ENCODE results near the gene EVA1C. TPM values are rescaled to one million over a fixed set of nuclear protein-coding genes. Genes with fewer than 3 reads are reported as not detected.

Gene EVA1C
- total and polyA plus RNA-seq, 2 donors (not counting 1 experiment from before 2014, with no cell fraction given) = 0.84 to 1.6 TPM

GRCh38 chr21:32388306-32388705 lies 24.2 kb upstream of the EVA1C start:
- Histone ChIP-seq H3K79me2 (ENCODE audit: control insufficient read depth, insufficient read depth, low read length) (peaks cover 54% of the 10 kb centered on the region), H3K27me3 (replicated peaks in 1 of 4; ENCODE audit: control extremely low read depth in 1 of 4, control insufficient read depth in 3 of 4, insufficient read depth in 4 of 4, low read length in 3 of 4) (no peaks in the 10 kb centered on the region), H3K4me1 (ENCODE audit: control insufficient read depth in 2 of 2, insufficient read depth in 2 of 2, low read length in 2 of 2) (peaks cover 9 to 14% of the 10 kb centered on the region in 2 donors), H2AFZ (ENCODE audit: insufficient read depth, low read depth, low read length, poor library complexity, severe bottlenecking) (no peak overlapping the region), H4K20me1 (ENCODE audit: control insufficient read depth, insufficient read depth, low read length, poor library complexity, severe bottlenecking) (peaks cover 52% of the 10 kb centered on the region), H3K4me2 (replicated peaks; ENCODE audit: low read depth, low read length, poor library complexity, severe bottlenecking) (no peak overlapping the region), H3K4me3 (ENCODE audit: control extremely low read depth in 1 of 5, extremely low read depth in 1 of 5, insufficient read depth in 1 of 5, low read depth in 2 of 5, low read length in 4 of 5) (no peak overlapping the region), H3K9me3 (ENCODE audit: control extremely low read depth in 1 of 3, control insufficient read depth in 2 of 3, insufficient read depth in 1 of 3, low read length in 2 of 3) (peaks cover 0 to 4% (median 0%) of the 10 kb centered on the region in 3 donors), H3K9ac (ENCODE audit: low read length) (no peak overlapping the region), H3K36me3 (replicated peaks in 1 of 2; ENCODE audit: control extremely low read depth in 1 of 2, control insufficient read depth in 1 of 2, extremely low read depth in 1 of 2, insufficient read depth in 2 of 2, low read length in 1 of 2) (peaks cover 3 to 31% of the 10 kb centered on the region in 2 experiments), H3K27ac (ENCODE audit: low read length in 2 of 2) (no peak overlapping the region)
- ATAC-seq (ENCODE audit: low read depth) (no peak), DNase-seq (no peak)
- Mint-ChIP-seq H3K27me3 (no peaks in the 10 kb centered on the region), H3K4me1 (peaks cover 31% of the 10 kb centered on the region), H3K27ac (no peak overlapping the region), H3K4me3 (no peak overlapping the region), H3K9me3 (ENCODE audit: insufficient read depth) (no peaks in the 10 kb centered on the region)
- intact Hi-C loops (cut with micrococcal nuclease) = no loop called here
- 90% methylated on average over 8 of the region's 9 CpGs for WGBS (ENCODE audit: insufficient coverage)
- ChIA-PET CTCF (no interaction called here), POLR2A (no interaction called here)
- TF ChIP-seq EZH2 (IDR thresholded peaks at IDR 0.05; ENCODE audit: borderline replicate concordance, insufficient read depth, low read depth, low read length, poor library complexity, severe bottlenecking) = no peak
- TF ChIP-seq CTCF (IDR thresholded peaks at IDR 0.05) = no peak

GRCh38 chr21:32389337-32390015 lies 23.0 kb upstream of the EVA1C start:
- no peak for TF ChIP-seq EZH2 (IDR thresholded peaks at IDR 0.05; ENCODE audit: borderline replicate concordance, insufficient read depth, low read depth, low read length, poor library complexity, severe bottlenecking)
- TF ChIP-seq CTCF (IDR thresholded peaks at IDR 0.05) = no peak
- H3K27me3 ChIP-seq (replicated peaks in 1 of 4; ENCODE audit: control extremely low read depth in 1 of 4, control insufficient read depth in 3 of 4, insufficient read depth in 4 of 4, low read length in 3 of 4) = no peaks in the 10 kb centered on the region
- no peak overlapping the region for H3K27ac ChIP-seq (ENCODE audit: low read length in 2 of 2)
- peaks cover 65% of the 10 kb centered on the region for H3K79me2 ChIP-seq (ENCODE audit: control insufficient read depth, insufficient read depth, low read length)
- H3K4me2 ChIP-seq (replicated peaks; ENCODE audit: low read depth, low read length, poor library complexity, severe bottlenecking) = no peak overlapping the region
- intact Hi-C loops (cut with micrococcal nuclease) = loop anchor here (5.0 to 10.0 kb wide), 4 partner anchors 615 to 1525 kb away; partner anchors contain the start of genes ATP5PO, SOD1 and TMEM50B
- ChIA-PET POLR2A (no interaction called here), CTCF (no interaction called here)
- H3K4me1 ChIP-seq (ENCODE audit: control insufficient read depth in 2 of 2, insufficient read depth in 2 of 2, low read length in 2 of 2) = peaks cover 18 to 24% of the 10 kb centered on the region in 2 donors
- Mint-ChIP-seq H3K27me3 (no peaks in the 10 kb centered on the region), H3K27ac (no peak overlapping the region), H3K4me3 (no peak overlapping the region), H3K9me3 (ENCODE audit: insufficient read depth) (no peaks in the 10 kb centered on the region), H3K4me1 (peaks cover 39% of the 10 kb centered on the region)
- no peak overlapping the region for H3K4me3 ChIP-seq (ENCODE audit: control extremely low read depth in 1 of 5, extremely low read depth in 1 of 5, insufficient read depth in 1 of 5, low read depth in 2 of 5, low read length in 4 of 5)
- H4K20me1 ChIP-seq (ENCODE audit: control insufficient read depth, insufficient read depth, low read length, poor library complexity, severe bottlenecking) = peaks cover 52% of the 10 kb centered on the region
- WGBS (ENCODE audit: insufficient coverage) = 74% methylated on average over 3 of the region's 5 CpGs
- no peak for DNase-seq
- H3K36me3 ChIP-seq (replicated peaks in 1 of 2; ENCODE audit: control extremely low read depth in 1 of 2, control insufficient read depth in 1 of 2, extremely low read depth in 1 of 2, insufficient read depth in 2 of 2, low read length in 1 of 2) = peaks cover 1 to 20% of the 10 kb centered on the region in 2 experiments
- no peak overlapping the region for H3K9ac ChIP-seq (ENCODE audit: low read length)
- ATAC-seq (ENCODE audit: low read depth) = no peak
- peaks cover 0 to 7% (median 0%) of the 10 kb centered on the region in 3 donors for H3K9me3 ChIP-seq (ENCODE audit: control extremely low read depth in 1 of 3, control insufficient read depth in 2 of 3, insufficient read depth in 1 of 3, low read length in 2 of 3)
- no peak overlapping the region for H2AFZ ChIP-seq (ENCODE audit: insufficient read depth, low read depth, low read length, poor library complexity, severe bottlenecking)
